VCaP (cell line): ENCODE data around the gene IRX4.

ENCODE experiments used
- H3K27ac ChIP-seq: fragments of 450-650 bp; 2 replicates; pipeline ENCODE4 v1.5.1; 2017
- TF ChIP-seq, protein P1 (sequence below): fragments of 450-650 bp; conservative IDR thresholded peaks from 2 replicates; pipeline ENCODE4 v1.5.1; 2017; ENCODE audit warnings: mild to moderate bottlenecking, moderate library complexity

Gene IRX4

DNA sequence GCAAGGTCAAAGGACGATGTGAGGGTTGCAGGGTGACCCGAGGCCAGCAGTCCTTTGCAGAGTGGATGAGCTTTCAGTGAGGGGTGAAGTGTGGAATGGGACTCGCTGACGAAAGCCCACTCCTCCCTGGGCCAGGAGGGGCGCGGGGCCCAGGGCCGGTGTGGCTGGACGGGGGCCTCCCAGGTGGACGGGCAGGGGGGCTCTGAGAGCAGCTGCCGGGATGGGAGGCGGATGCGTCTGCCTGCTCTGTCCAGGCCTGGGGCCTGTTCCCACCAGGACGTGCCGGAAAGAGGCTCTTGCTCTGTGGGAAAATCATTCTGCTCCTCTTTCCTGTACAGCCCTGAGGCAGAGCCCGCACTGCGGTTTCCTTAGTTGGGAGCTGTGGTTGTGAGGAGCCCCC, 24.3 kb downstream of the IRX4 start:
- TF ChIP-seq, protein P1, sequence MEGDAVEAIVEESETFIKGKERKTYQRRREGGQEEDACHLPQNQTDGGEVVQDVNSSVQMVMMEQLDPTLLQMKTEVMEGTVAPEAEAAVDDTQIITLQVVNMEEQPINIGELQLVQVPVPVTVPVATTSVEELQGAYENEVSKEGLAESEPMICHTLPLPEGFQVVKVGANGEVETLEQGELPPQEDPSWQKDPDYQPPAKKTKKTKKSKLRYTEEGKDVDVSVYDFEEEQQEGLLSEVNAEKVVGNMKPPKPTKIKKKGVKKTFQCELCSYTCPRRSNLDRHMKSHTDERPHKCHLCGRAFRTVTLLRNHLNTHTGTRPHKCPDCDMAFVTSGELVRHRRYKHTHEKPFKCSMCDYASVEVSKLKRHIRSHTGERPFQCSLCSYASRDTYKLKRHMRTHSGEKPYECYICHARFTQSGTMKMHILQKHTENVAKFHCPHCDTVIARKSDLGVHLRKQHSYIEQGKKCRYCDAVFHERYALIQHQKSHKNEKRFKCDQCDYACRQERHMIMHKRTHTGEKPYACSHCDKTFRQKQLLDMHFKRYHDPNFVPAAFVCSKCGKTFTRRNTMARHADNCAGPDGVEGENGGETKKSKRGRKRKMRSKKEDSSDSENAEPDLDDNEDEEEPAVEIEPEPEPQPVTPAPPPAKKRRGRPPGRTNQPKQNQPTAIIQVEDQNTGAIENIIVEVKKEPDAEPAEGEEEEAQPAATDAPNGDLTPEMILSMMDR = no peak
- no peak overlapping the region for H3K27ac ChIP-seq

DNA sequence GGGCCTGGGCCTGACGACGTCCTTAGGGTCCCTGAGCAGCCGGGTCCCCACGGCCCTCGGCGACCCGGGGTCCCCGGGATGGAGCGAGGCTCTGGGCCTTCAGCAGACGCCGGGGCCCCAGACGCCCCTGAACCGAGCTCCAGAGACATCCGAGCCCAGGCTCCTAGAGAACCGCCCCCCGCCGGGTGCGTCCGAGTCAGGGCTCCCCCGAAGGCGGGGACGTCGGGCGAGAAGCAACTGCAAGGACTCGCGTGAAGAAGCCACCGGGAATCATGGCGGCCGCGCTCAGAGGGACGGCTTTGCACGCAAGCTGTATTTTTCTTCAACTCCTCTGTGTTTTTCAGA, 25.5 kb downstream of the IRX4 start:
- no peak overlapping the region for H3K27ac ChIP-seq
- TF ChIP-seq, protein P1 = no peak

- H3K27ac ChIP-seq = no peak overlapping the region
- TF ChIP-seq, protein P1 = no peak
Measured at GRCh38 chr5:1856596-1857255, 26.0 kb downstream of the IRX4 start.

GRCh38 chr5:1855596-1855995, 27.1 kb downstream of the IRX4 start:
- TF ChIP-seq, protein P1 = no peak
- no peak overlapping the region for H3K27ac ChIP-seq

GRCh38 chr5:1855075-1855474, 27.6 kb downstream of the IRX4 start:
- TF ChIP-seq, protein P1 = no peak
- H3K27ac ChIP-seq = no peak overlapping the region

GRCh38 chr5:1853531-1853930, 29.2 kb downstream of the IRX4 start:
- TF ChIP-seq, protein P1 = no peak
- no peak overlapping the region for H3K27ac ChIP-seq

GRCh38 chr5:1852324-1852947, 30.3 kb downstream of the IRX4 start:
- TF ChIP-seq, protein P1 = no peak
- H3K27ac ChIP-seq = no peak overlapping the region
